Activated gamma-delta T cell treated with Interleukin-2 at 50 U/mL for 16 hours (primary cell): ENCODE data around the gene SMTNL1.
"Not testable (repeated sequence)": the region's sequence is repeated elsewhere in the genome, so short reads cannot be mapped to it uniquely, and the experiment has no call there.

Source experiments
- DNase-seq: peaks from one replicate; pipeline ENCODE4 v3.0.0-alpha.2; 2020

SMTNL1 gene

GRCh38 chr11:57511741-57512430, 25.5 kb upstream of the SMTNL1 start:
- no peak for DNase-seq

- no peak for DNase-seq
These were observed 24.5 kb upstream of the SMTNL1 start for GRCh38 chr11:57512646-57513451.

- DNase-seq = no peak
These were observed 24.0 kb upstream of the SMTNL1 start for GRCh38 chr11:57513452-57513795.

DNA sequence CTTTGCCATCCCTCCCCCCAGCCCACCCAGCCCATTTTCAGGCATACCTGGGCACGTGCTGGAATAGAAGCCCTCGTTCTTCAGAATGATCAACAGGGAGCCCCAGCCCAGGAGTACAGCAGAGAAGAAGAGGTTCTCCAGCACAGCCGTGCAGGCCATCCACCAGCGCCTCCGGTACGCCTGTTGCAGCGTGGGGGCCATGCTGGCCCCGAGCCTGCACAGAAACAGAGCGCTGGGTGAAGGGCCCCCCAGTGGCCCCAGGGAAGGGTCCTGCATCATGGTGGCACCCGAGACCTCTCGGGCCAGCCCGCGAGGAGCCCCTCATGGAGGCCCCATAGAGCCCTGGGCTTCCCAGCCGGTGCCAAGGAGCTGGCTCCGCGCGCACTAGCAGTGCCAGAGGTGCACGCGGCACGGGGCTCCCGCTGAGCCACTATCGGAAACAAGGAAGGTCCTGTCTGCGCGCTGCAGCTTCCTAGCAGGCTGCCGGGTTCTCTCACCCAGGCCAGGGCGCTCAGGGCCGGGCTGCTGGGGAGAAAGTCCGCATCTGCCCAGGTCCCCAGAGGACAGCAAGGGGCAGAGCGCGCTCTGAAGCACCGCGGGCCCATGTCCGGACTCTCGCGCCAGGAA, 23.4 kb upstream of the SMTNL1 start:
- DNase-seq = no peak

DNA sequence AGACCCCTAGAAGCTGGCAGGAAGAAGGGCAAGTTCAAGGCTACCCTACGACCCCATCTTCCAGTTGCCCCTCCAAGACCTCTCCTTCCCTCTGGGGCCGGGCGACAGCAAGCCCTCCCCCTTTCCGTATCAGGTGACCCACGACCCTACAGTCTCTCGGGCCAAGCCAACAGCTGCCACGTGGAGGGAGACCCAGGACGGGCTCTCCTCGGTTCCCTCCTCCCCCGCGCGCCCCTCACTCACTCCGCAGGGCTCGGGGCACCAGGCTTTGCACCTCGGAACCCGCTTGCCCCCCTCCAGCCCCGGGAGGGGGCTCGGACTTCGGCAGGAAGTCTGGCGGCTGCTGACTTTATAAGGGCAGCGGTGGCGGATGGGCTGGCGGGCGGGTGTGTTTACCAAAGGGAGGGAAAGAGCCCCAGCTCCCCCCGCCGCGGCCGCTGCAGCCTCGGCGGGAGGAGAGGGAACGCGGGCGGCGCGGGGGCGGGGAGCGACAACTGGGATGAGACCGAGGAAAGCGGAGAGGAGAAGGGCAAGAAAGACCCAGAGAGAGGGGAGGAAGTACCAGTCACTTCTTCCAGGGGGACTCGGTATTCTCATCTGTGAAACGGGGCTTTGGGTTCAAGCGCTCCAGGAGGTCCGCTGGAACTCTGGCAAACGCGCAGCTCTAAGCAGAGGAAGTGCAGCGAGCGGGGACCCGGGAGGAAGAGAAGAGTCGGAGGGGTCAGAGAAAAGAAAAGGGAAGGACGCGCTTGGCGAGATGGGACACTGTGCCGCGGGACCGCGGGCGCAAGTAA, 22.7 kb upstream of the SMTNL1 start:
- DNase-seq = peak; percentile 48

- no peak for DNase-seq
These were observed 21.9 kb upstream of the SMTNL1 start, which contains the start of gene SLC43A1 for GRCh38 chr11:57515332-57516060. SLC43A1 (minus strand) TSS chr11:57515702; CDS start chr11:57514111, 1,591 bp downstream.

DNA sequence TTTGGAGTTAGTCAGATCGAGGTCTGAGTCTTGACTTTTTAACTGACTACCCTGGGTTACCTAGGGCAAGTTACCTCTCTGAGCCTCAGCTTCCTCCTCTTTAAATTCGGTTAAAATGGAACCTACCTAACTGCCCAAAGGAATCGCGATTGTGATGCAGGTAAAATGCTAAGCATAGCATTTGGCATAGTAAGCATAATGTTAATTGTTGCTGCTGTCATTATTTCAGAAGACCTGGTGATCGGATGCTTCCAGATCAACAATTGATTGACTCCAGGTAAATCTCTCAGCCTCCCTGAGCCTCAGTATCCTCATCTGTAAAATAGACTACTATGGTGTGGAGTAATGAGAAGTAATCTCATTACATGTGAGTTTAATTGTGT, 21.3 kb upstream of the SMTNL1 start:
- no peak for DNase-seq

DNA sequence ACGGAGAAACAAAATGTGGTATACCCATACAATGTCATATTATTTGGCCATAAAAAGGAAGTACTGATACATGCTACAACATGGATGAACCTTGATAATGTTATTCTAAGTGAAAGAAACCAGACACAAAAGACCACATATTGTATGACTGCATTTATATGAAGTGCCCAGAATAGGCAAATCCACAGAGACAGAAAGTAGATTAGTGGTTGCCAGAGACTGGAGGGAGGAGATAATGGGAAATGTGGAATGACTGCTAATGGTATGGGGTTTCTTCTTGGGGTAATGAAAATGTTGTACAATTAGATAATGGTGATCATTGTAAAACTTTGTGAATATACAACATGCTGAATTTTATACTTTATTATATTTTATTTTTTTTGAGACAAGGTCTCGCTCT, 16.3 kb upstream of the SMTNL1 start:
- DNase-seq = no peak

DNA sequence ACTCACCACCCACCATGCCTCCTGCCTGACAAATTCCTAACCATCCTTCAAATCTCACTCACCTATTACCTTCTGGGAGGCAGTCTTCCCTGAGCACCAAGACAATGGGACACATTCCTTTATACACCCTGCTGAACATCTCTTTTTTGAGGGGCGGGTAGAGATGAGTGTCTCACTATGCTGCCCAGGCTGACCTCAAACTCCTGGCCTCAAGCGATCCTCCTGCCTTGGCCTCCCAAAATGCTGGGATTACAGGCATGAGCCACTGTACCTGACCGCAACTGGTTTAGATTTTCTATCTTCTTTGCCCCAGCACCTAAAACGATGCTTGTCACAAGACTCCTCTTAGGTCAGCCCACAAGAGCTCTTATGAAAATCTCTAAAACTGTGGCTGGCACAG, 14.0 kb upstream of the SMTNL1 start:
- DNase-seq = no peak

GRCh38 chr11:57527056-57527631, 10.3 kb upstream of the SMTNL1 start:
- DNase-seq = peak; percentile 77

DNA sequence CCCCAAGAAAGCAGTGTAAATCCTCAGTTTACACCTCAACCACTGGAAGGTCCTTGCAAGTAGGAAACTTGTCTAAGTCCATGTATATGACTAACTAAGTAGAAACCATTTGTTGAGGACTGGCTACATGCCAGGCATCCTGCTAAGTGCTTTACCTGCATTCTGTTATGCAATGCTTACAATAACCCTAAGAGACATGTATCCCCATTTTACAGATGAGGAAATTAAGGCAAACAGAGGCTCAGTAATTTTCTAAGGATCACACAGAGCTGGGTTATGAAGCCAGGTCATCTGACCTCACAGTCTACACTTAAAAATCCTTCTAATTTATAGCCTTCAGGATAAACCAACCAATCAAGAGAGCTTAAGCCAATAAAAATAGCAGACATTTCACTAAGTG, 8.4 kb upstream of the SMTNL1 start:
- no peak for DNase-seq

DNA sequence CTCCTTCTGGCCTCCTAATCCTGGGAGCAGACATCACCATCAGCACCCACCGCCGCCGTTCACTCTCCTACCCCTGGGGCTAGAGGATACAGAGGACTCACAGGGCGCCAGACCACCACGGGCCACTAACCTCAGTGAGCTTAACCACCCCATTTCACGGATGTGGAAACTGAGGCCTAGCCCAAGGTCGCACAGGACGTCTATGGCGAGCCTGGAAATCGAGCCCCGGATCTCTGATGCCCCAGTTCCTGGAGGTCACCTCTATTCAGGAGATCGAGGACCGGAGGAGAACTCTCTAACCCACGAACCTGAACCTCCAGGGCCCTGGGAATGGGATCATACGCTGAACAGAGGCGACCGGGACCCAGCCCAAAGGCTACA, 7.2 kb upstream of the SMTNL1 start:
- DNase-seq = no peak

- DNase-seq = peak; percentile 91
These were observed 6.5 kb upstream of the SMTNL1 start, which contains the start of gene TIMM10 for GRCh38 chr11:57530596-57531507. TIMM10 (minus strand) TSS chr11:57530754; CDS start chr11:57530189, 565 bp downstream.

DNA sequence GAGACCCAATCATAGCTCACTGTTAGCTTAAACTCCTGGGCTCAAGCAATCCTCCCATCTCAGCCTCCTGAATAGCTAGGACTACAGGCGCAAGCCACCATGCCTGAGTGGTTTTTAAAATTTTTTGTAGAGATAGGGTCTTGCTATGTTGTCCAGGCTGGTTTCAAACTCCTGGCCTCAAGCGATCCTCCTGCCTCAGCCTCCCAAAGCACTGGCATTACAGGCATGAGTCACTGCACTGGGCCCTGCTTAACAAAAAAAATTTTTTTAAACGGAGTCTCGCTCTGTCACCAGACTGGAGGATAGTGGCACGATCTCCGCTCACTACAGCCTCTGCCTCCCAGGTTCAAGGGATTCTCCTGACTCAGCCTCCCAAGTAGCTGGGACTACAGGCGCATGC, 2.9 kb upstream of the SMTNL1 start:
- DNase-seq = not testable (repeated sequence)

DNA sequence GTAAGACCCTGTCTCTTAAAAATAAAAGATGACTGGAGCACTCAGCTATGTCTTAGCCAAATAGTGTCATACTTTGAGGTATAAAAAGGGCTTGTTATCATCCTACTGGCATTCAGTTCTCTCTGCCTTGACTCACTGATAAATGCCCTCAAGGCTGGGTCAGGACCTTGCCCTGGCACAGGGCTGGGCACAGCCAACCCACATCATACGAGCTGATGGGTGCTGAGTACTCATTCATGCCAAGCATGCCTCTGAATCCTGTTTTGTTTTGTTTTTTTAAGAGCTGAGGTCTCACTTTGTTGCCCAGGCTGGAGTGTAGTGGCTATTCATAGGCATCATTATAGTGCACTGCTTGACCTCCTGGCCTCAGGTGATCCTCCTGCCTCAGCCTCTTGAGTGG, 1.9 kb downstream of the SMTNL1 start:
- no peak for DNase-seq

GRCh38 chr11:57541169-57541568, 3.8 kb downstream of the SMTNL1 start:
- DNase-seq = no peak

GRCh38 chr11:57542582-57542981, 5.2 kb downstream of the SMTNL1 start:
- DNase-seq = no peak

DNA sequence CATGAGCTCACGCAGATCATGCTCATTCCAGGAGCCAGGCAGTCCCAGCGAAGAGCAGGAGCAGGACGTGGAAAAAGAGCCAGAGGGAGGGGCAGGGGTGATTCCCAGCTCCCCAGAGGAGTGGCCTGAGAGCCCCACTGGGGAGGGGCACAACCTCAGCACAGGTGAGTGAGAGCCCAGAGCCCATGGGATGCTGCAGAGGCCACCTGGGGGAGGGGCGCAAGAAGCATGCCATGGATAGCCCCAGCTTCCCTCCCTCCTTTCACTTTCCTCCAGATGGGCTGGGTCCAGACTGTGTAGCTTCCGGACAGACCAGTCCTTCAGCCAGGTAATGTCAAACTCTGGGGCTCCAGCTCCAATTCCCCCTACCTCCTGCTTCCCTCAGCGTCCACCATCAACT, 6.2 kb downstream of the SMTNL1 start:
- no peak for DNase-seq

DNA sequence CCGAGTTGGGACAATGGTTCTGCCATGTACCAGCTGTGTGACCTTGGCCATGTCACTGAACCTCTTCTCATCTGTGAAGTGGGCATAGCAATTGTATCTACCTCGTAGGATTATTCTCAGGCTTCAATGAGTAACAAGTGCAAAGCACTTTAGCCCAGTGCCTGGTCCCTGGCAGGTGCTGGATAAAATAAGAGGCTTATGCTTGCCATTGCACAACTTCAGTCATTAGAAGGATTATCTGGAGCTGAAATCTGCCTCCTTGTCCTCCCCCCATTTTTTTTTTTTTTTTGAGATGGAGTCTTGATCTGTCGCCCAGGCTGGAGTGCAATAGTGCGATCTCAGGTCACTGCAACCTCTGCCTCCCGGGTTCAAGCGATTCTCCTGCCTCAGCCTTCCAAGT, 7.2 kb downstream of the SMTNL1 start:
- no peak for DNase-seq

- DNase-seq = no peak
These were observed 8.5 kb downstream of the SMTNL1 start for GRCh38 chr11:57545883-57546282.

DNA sequence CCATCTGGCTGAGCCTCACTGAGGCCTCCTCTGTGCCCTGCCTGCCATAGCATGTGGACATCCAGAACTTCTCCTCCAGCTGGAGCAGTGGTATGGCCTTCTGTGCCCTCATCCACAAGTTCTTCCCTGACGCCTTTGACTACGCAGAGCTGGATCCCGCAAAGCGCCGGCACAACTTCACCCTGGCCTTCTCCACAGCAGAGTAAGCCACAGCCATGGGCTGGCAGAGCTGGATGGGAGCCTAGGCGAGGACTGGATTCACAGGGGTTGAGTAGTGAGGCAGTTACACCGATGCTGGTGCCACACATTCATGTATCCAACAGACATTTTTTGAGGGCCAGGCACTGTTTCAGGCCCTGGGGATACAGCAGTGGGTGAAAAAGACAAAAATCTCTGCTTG, 9.1 kb downstream of the SMTNL1 start:
- no peak for DNase-seq
